ENCODE results near the gene ARHGAP45. TPM values are rescaled to one million over a fixed set of nuclear protein-coding genes. Genes with fewer than 3 reads are reported as not detected.

Gene ARHGAP45
- total and polyA plus RNA-seq, 2 experiments from 2014 or later: 24.7 to 71.8 TPM

- Histone ChIP-seq H2AFZ (no peak overlapping the region), H3K4me3 (no peak overlapping the region), H3F3A (replicated peaks; ENCODE audit: low read depth) (no peaks in the 10 kb centered on the region; the same call in 1 of the 2 replicates), H3K4me1 (ENCODE audit: insufficient read depth) (0 out of 2 replicates have a peak, but pooled peaks cover 3% of the 10 kb centered on the region), H3K27ac (ENCODE audit: low read depth) (no peak overlapping the region), H3K36me3 (ENCODE audit: insufficient read depth) (no peaks in the 10 kb centered on the region), H3K27me3 (ENCODE audit: insufficient read depth) (no peaks in the 10 kb centered on the region), H3K4me2 (no peak overlapping the region), H4K20me1 (replicated peaks; ENCODE audit: insufficient read depth) (no peaks in the 10 kb centered on the region), H3K79me2 (replicated peaks; ENCODE audit: insufficient read depth) (no peaks in the 10 kb centered on the region), H3K9me2 (ENCODE audit: insufficient read depth) (no peaks in the 10 kb centered on the region)
- H3K9me3 Mint-ChIP-seq: no peaks in the 10 kb centered on the region
- no peak for TF ChIP-seq ZNF114 (CRISPR knock-in tag; IDR thresholded peaks at IDR 0.05)
- TF ChIP-seq NANOG (IDR thresholded peaks at IDR 0.05; ENCODE audit: borderline replicate concordance): no peak
- no peak for TF ChIP-seq REST (IDR thresholded peaks at IDR 0.05; ENCODE audit: unreplicated experiment)
- no peak for TF ChIP-seq ETS1 (IDR thresholded peaks at IDR 0.05)
- no peak for TF ChIP-seq EZH2phosphoT487 (IDR thresholded peaks at IDR 0.05; ENCODE audit: unreplicated experiment)
- TF ChIP-seq JUNB (IDR thresholded peaks at IDR 0.05; ENCODE audit: unreplicated experiment): no peak
- no peak for TF ChIP-seq ZNF331 (CRISPR knock-in tag; IDR thresholded peaks at IDR 0.05; ENCODE audit: low read depth)
- TF ChIP-seq CTCF (conservative IDR thresholded peaks at IDR 0.05; ENCODE audit: low read depth in 2 of 2): no peak
- no peak for TF ChIP-seq POLR2AphosphoS5 (IDR thresholded peaks at IDR 0.05; ENCODE audit: low read depth)
- TF ChIP-seq ZNF462 (CRISPR knock-in tag; IDR thresholded peaks at IDR 0.05): no peak
- TF ChIP-seq STAT1 (IDR thresholded peaks at IDR 0.05; ENCODE audit: unreplicated experiment): no peak
- TF ChIP-seq EZH2 (IDR thresholded peaks at IDR 0.05; ENCODE audit: low read depth, unreplicated experiment): no peak
- no peak for TF ChIP-seq CREB1 (CRISPR knock-in tag; IDR thresholded peaks at IDR 0.05; ENCODE audit: low read depth)
- H3K4me3 Mint-ChIP-seq: no peak overlapping the region
- peaks cover 6% of the 10 kb centered on the region for H3K4me1 Mint-ChIP-seq
- H3K27me3 Mint-ChIP-seq (ENCODE audit: insufficient read depth, low read depth, poor library complexity): peaks cover 19% of the 10 kb centered on the region
- no peak for ATAC-seq
- no peaks in the 10 kb centered on the region for H3K36me3 Mint-ChIP-seq (ENCODE audit: low read depth)
- DNase-seq (ENCODE audit: low spot score): no peak
- no peak overlapping the region for H3K27ac Mint-ChIP-seq
Measured at GRCh38 chr19:1134431-1134830, 67.5 kb downstream of the ARHGAP45 start.
